Panc1 (cell line): ENCODE data around the gene OSGIN1. TPM values are rescaled to one million over a fixed set of nuclear protein-coding genes. Genes with fewer than 3 reads are reported as not detected.

ENCODE experiments used
- ATAC-seq: fragments of 200-7000 bp; cut with Tn5 transposase; 2 replicates; pipeline ENCODE4 v1.9.1; 2020; ENCODE audit warnings: mild to moderate bottlenecking, moderate library complexity
- BruUV-seq: library from RNA; stranded (reverse); fragments of 400-500 nt; replicated peaks from 2 replicates; lab custom pipeline; 2021; lab: Mats Ljungman, UMichigan
- CTCF ChIA-PET: fragments of 300-600 bp; sonication (Branson Sonifier 250); formaldehyde crosslinking; loops from one replicate; lab custom pipeline; 2022; ENCODE audit warnings: antibody characterized with exemption; lab: Charles Lee
- POLR2A ChIA-PET: fragments of 300-600 bp; sonication (Branson Sonifier 250); formaldehyde crosslinking; loops from one replicate; lab custom pipeline; 2022; ENCODE audit warnings: antibody characterized with exemption; lab: Charles Lee
- DNase-seq: peaks from one replicate; pipeline ENCODE4 v3.0.0-alpha.2; 2010; ENCODE audit warnings: low read depth, low spot score
- H3K27ac ChIP-seq: 2 replicates; pipeline ENCODE4 v1.5.1; 2011; ENCODE audit warnings: mild to moderate bottlenecking, low read length, inconsistent platforms
- H3K27me3 ChIP-seq: fragments of 200-500 bp; sonication (Bioruptor generic); 2 replicates; pipeline ENCODE4 v1.6.0; 2014; ENCODE audit warnings: low read length, inconsistent platforms; ENCODE audit not compliant: control insufficient read depth, insufficient read depth
- H3K36me3 ChIP-seq: fragments of 200-500 bp; sonication (Bioruptor generic); 2 replicates; pipeline ENCODE4 v1.5.1; 2014; ENCODE audit warnings: inconsistent platforms, mild to moderate bottlenecking, low read length, moderate library complexity; ENCODE audit not compliant: control insufficient read depth, insufficient read depth
- H3K4me1 ChIP-seq: 2 replicates; pipeline ENCODE4 v1.5.1; 2011; ENCODE audit warnings: inconsistent platforms, mild to moderate bottlenecking, low read length, moderate library complexity; ENCODE audit not compliant: control insufficient read depth, insufficient read depth
- H3K4me3 ChIP-seq, 2 experiments: 2 replicates each; pipeline ENCODE4 v1.5.1; 2011 to 2012; ENCODE audit warnings: low read depth in 2 of 2, low read length in 2 of 2, mild to moderate bottlenecking in 2 of 2, inconsistent platforms in 1 of 2, moderate library complexity in 1 of 2
- H3K9me3 ChIP-seq: fragments of 200-500 bp; sonication (Bioruptor generic); 2 replicates; pipeline ENCODE4 v1.5.1; 2014; ENCODE audit warnings: low read depth, mild to moderate bottlenecking, inconsistent platforms, low read length, moderate library complexity; ENCODE audit not compliant: control insufficient read depth, insufficient read depth
- POLR2AphosphoS5 ChIP-seq: IDR thresholded peaks from 2 replicates; pipeline ENCODE4 v1.6.1; 2012; ENCODE audit warnings: mild to moderate bottlenecking, low read depth, low read length, moderate library complexity
- SIN3A ChIP-seq: IDR thresholded peaks from 2 replicates; pipeline ENCODE4 v1.6.1; 2012; ENCODE audit warnings: low read depth, mild to moderate bottlenecking, low read length, moderate library complexity, borderline replicate concordance; ENCODE audit not compliant: insufficient read depth
- TCF7L2 ChIP-seq: IDR thresholded peaks from 2 replicates; pipeline ENCODE4 v1.6.1; 2011; ENCODE audit warnings: mild to moderate bottlenecking, low read depth, low read length, inconsistent platforms
- in situ Hi-C: cut with HindIII; loops from 2 replicates; pipeline ENCODE4 v1.10.0; 2016; ENCODE audit warnings: low sequenced_read_pairs, low pct_unique_long_range_greater_than_20kb
- intact Hi-C: fragments of 100-400 bp; cut with micrococcal nuclease; formaldehyde crosslinking; loops from one replicate; pipeline ENCODE4 v1.10.0; 2022; ENCODE audit not compliant: unreplicated experiment
- total RNA-seq: library from RNA; stranded (reverse); gene quantifications from one replicate; pipeline ENCODE4 v1.2.1, GENCODE V29; 2021; ENCODE audit not compliant: unreplicated experiment
- TF ChIP-seq, protein P1 (sequence below): fragments of 450-650 bp; IDR thresholded peaks from 2 replicates; pipeline ENCODE4 v1.5.1; 2017; ENCODE audit warnings: mild to moderate bottlenecking
- TF ChIP-seq, protein P2 (sequence below), 2 experiments: IDR thresholded peaks; 2 replicates each; pipeline ENCODE4 v1.6.1; 2011 to 2012; ENCODE audit warnings: low read depth in 2 of 2, control low read depth in 1 of 2, low read length in 1 of 2, mild to moderate bottlenecking in 1 of 2, moderate library complexity in 1 of 2; ENCODE audit not compliant: insufficient read depth in 1 of 2

OSGIN1 gene
- total RNA-seq, 1 experiment from 2014 or later = 4.9 TPM

DNA sequence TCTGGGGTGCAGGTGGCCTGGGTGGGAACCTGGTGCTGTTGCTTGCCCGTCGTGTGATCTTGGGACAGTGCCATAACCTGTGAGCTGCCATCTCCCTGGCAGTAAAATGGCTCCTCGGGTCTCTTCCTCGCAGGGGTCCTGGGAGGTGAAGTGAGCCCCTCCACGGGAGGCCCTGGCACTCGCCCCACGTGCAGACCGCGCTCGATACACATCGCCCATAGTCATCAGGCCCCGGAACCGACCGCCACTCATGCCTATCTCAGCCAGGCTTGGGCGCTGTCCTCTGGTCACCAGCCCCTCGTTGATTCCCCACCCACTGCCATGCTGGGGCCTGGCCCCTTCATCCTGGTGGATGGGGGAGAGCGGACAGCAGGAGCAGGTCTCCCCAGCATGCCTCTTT is 21.5 kb upstream of the OSGIN1 start:
- DNase-seq (no peak), ATAC-seq (no peak)
- ChIA-PET POLR2A (no interaction called here), CTCF (no interaction called here)
- Histone ChIP-seq H3K9me3 (no peaks in the 10 kb centered on the region), H3K27me3 (no peaks in the 10 kb centered on the region), H3K4me1 (peaks cover 6% of the 10 kb centered on the region), H3K36me3 (no peaks in the 10 kb centered on the region), H3K4me3 (no peak overlapping the region), H3K27ac (no peak overlapping the region)
- TF ChIP-seq SIN3A (no peak), TCF7L2 (no peak), POLR2AphosphoS5 (no peak)
- TF ChIP-seq, protein P1, sequence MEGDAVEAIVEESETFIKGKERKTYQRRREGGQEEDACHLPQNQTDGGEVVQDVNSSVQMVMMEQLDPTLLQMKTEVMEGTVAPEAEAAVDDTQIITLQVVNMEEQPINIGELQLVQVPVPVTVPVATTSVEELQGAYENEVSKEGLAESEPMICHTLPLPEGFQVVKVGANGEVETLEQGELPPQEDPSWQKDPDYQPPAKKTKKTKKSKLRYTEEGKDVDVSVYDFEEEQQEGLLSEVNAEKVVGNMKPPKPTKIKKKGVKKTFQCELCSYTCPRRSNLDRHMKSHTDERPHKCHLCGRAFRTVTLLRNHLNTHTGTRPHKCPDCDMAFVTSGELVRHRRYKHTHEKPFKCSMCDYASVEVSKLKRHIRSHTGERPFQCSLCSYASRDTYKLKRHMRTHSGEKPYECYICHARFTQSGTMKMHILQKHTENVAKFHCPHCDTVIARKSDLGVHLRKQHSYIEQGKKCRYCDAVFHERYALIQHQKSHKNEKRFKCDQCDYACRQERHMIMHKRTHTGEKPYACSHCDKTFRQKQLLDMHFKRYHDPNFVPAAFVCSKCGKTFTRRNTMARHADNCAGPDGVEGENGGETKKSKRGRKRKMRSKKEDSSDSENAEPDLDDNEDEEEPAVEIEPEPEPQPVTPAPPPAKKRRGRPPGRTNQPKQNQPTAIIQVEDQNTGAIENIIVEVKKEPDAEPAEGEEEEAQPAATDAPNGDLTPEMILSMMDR = no peak
- TF ChIP-seq, protein P2, sequence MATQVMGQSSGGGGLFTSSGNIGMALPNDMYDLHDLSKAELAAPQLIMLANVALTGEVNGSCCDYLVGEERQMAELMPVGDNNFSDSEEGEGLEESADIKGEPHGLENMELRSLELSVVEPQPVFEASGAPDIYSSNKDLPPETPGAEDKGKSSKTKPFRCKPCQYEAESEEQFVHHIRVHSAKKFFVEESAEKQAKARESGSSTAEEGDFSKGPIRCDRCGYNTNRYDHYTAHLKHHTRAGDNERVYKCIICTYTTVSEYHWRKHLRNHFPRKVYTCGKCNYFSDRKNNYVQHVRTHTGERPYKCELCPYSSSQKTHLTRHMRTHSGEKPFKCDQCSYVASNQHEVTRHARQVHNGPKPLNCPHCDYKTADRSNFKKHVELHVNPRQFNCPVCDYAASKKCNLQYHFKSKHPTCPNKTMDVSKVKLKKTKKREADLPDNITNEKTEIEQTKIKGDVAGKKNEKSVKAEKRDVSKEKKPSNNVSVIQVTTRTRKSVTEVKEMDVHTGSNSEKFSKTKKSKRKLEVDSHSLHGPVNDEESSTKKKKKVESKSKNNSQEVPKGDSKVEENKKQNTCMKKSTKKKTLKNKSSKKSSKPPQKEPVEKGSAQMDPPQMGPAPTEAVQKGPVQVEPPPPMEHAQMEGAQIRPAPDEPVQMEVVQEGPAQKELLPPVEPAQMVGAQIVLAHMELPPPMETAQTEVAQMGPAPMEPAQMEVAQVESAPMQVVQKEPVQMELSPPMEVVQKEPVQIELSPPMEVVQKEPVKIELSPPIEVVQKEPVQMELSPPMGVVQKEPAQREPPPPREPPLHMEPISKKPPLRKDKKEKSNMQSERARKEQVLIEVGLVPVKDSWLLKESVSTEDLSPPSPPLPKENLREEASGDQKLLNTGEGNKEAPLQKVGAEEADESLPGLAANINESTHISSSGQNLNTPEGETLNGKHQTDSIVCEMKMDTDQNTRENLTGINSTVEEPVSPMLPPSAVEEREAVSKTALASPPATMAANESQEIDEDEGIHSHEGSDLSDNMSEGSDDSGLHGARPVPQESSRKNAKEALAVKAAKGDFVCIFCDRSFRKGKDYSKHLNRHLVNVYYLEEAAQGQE (IDR thresholded peaks at IDR 0.05; ENCODE audit: insufficient read depth in 1 of 2, low read depth in 2 of 2, low read length in 1 of 2) = no peak
- no TSS peak for BruUV-seq
- in situ Hi-C loops (no loop called here), intact Hi-C loops (no loop called here)

DNA sequence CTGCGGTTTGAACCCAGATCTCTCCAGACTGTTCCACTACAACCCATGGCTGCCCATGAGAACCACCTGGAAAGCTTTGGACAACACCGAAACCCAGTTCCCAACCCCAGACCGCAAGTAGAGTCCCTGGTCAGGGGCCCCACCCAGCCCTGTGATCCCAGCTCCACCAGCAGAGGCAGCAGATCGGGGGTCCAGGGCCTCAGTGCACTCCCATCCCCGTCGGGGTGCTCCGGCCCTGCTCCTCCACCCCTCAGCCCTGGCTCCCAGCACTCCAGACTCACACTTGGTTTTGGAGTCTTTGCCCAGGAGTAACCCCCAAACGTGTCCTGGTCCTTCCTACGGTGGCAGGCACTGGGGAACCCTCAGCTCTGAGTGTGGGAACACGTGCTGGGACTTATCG is 20.7 kb upstream of the OSGIN1 start:
- in situ Hi-C loops (no loop called here), intact Hi-C loops (no loop called here)
- H3K27me3 ChIP-seq = no peaks in the 10 kb centered on the region
- no TSS peak for BruUV-seq
- H3K4me3 ChIP-seq = no peak overlapping the region
- TF ChIP-seq SIN3A = no peak
- TF ChIP-seq TCF7L2 = no peak
- no peak for TF ChIP-seq POLR2AphosphoS5
- TF ChIP-seq, protein P2 (IDR thresholded peaks at IDR 0.05; ENCODE audit: insufficient read depth in 1 of 2, low read depth in 2 of 2, low read length in 1 of 2) = no peak
- TF ChIP-seq, protein P1 = no peak
- no peaks in the 10 kb centered on the region for H3K4me1 ChIP-seq
- H3K9me3 ChIP-seq = no peaks in the 10 kb centered on the region
- POLR2A ChIA-PET = no interaction called here
- ATAC-seq (no peak), DNase-seq (no peak)
- H3K36me3 ChIP-seq = no peaks in the 10 kb centered on the region
- no peak overlapping the region for H3K27ac ChIP-seq
- CTCF ChIA-PET = no interaction called here
